GM21717 (cell line): ENCODE results near the gene AK9.
"Not testable (repeated sequence)": the region's sequence is repeated elsewhere in the genome, so short reads cannot be mapped to it uniquely, and the experiment has no call there.

Source experiments
- ATAC-seq: cut with Tn5 transposase; IDR thresholded peaks from one replicate; pipeline ENCODE4 v1.9.1; 2021; ENCODE audit warnings: mild to moderate bottlenecking, moderate library complexity; ENCODE audit not compliant: unreplicated experiment

Gene AK9

DNA sequence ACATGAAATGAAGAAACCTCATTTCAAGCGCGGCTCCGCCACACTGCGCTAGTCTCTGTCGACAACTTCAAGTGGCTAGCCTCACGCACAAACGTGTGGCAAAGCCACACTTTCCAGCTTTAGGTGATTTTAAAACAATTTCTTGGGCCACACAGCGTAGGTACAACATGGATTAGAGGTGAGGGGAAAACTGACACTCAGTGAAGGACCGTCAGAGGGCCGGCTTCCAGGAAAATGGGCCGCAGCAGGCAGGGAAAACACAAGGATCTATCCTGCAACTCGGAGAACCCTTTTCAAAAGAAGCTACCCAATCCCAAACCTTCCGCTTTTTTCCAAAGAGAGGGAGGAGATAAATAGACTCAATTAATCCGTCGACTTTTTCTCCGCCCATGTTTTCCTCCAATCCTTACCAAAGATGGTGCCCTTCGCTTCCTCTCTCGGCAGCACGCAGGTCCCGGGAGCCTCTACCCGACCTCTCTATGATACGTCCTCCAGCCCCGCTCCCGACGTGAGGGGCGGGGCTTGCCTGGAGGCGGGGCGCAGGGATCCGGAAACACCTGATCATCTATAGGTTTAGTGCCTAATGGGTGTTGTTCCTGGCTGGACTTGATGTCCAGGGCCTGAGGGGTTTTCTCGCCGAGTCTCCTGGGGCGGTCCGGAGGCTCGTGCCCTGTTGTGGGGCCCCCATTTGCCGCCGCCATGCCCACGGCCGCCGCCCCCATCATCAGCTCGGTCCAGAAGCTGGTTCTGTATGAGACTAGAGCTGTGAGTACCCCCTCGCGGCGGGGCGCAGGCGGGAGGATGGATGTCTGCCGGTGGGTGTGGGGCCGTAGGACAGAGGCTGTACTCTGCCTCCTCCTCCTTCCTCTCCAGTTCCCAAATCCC lies at the start of gene AK9, which contains the start of gene FIG4:
TSS of gene AK9 (minus strand) at position 466 of the 885 bp plus-strand sequence. CDS start 15,457 bp downstream, outside the sequence.
TSS of gene FIG4 (plus strand) at position 560 of the 885 bp plus-strand sequence. CDS start at position 700, 140 bp downstream.
- ATAC-seq = peak; percentile 96

DNA sequence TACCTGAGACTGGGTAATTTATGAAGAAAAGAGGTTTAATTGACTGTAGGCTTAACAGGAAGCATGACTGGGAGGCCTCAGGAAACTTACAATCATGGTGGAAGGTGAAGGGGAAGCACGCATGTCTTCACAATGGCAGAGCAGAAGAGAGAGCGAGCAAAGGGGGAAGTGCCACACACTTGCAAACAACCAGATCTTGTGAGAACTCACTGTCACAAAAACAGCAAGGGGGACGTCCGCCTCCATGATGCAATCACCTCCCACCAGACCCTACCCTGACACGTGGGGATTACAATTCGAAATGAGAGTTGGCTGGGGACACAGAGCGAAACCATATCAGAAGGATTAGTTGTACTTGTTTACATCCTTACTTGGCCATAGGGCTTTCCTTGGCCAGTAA lies 49.8 kb upstream of the AK9 start:
- no peak for ATAC-seq

DNA sequence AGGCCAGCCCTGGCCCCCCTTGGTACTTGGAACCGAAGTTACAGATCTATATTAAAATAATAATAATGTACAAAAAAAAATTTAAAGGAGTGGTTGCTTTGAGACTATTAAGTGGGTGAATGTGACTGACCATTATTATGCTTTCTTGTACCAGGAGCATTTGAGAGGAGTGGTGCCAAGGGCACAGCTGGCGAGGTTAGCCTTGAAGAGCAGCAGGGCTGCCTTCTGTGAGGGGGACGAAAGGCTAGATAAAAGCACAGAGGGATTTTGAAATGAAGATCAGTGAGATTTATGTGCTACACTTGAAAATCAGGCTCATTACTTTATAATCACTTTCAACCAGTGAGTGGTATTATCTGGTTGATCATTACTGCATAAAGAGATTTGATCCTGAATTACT lies 48.7 kb upstream of the AK9 start:
- no peak for ATAC-seq

DNA sequence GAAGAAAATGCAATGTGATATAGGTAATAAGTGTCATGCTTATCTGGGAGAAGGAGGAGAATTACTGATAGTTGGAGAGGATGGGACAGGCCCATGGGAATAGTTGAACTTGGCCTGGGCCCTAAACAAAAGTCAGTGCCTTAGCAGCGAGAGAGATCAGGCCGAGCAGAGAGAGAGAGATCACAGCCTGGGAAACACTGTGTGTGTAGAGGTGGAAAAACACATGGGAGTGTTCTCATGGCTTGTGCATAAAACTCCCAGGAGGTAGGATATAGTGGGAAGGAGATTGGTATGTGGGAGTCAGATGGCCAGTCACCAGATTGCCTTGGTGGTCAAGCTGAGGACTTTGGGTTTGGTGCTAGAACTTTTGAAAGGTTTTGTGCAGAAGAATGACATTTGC lies 47.7 kb upstream of the AK9 start:
- no peak for ATAC-seq

DNA sequence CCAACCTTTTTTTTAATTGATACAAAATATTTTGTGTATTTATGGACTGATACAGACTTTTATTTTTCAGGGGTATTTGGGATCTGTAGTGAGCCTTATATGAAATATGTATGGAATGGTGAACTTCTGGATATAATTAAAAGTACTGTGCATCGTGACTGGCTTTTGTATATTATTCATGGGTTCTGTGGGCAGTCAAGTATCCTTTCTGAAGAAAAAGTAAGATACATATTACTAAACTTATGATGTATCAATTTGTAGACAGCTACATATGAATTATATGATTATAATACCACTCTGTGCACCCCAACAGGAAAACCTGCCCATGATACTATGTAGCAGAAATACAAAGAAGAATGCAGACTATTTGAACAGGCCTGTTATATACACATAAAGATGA lies 47.3 kb upstream of the AK9 start:
- ATAC-seq = no peak

DNA sequence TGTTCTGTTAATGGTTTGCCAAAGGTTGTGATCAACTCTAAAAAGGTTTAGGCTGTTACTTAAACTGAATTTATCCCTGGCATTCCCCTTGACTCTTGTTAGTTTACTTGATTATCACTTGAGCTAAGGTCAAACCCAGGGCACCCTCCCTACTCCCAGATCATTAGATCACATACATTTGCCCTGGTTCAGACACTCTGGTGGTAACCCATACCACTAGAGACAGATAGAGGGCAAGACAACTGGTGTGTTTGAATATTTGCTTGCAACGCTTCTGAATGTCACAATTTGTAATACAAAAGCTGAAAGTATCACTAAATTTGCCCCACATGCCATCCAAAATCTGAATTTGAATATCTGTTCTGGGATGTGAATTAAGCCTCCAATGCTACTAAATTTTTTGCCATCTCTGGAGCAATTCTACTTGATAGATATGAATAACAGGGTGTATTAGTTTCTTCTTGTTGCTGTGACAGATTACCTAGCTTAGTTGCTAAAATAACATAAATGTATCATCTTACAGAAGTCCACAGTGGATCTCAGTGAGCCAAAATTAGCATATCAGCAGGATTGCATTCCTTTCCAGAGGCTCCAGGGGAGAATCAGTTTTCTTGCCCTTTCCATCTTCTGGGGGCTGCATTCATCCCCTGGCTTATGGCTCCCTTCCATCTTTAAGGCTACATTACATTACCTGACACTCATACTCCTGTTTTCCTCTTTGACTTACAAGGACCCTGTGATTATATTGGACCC lies 45.4 kb upstream of the AK9 start:
- ATAC-seq = no peak

DNA sequence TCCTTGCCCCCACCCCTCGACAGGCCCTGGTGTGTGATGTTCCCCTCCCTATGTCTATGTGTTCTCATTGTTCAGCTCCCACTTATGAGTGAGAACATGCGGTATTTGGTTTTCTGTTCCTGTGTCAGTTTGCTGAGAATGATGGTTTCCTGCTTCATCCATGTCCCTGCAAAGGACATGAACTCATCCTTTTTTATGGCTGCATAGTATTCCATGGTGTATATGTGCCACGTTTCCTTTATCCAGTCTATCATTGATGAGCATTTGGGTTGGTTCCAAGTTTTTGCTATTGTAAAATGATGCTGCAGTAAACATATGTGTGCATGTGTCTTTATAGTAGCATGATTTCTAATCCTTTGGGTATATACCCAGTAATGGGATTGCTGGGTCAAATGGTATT lies 34.2 kb upstream of the AK9 start:
- ATAC-seq = not testable (repeated sequence)

DNA sequence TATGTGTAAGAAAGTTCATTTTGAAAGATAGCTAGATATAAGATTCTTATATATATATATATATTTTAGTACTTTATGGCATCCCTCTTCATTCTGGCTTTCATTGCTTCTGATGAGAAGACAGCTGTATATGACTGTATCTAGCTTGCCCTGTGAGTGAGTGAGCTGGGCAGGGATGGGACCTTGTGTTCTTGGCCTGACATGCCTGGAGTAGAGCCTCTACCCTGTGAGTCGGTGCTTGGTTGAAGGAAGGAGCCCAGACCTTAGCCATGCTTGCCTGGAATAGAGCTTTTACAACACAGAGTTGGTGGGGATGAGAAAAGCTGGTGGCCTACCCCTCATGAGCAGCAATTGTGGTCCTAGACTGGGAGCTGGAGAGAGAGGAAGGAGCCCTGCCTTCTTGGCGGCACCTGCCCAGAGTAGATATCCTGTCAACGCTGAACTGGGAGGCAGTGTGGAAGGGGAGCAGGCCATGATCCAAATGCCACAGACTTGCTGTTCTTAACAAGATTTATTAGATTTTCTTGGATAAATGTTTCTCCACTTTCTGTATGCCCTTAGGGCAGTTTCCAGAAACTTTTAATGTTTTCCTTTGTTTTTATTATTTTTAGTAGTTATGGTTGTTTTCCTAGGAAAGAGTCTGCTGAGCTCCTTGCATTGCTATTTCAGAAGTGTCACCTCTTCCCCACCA lies 31.7 kb upstream of the AK9 start:
- no peak for ATAC-seq

DNA sequence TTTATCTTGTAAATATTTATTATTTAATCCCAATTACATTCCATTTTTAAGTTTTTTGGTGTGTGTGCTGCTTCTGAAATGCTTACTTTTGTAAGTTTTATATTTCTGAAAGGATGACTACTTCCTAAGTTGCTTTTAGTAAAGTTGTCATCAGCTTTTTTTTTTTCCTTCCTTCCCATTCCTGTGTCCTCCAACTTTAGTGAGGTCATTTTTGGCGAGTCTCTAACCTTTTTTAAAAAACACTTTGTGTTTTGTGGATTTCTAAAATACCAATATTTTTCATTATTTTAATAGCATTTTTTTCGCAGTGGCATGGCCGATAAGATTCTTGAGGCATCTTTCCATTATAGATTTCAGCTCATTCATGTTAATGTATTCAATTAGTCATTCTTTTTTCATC lies 31.0 kb upstream of the AK9 start:
- no peak for ATAC-seq

DNA sequence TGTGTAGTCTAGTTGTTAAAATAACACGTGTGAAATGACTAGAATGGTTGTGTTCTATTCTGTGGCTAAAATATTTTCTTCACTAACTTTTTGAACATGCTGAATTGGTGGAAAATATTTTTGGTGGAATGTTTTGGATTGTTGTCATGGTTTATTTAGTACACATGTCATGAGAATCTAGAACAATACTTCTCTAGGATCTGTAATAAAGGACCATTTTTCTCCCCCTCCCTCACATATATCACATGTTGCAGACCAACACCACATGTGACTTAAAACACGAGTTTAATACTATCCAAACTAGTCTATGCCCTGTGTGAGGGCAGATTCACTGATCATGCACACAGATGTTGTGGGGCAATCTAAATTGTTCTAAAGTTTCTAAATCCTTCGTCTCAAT lies 29.3 kb upstream of the AK9 start:
- ATAC-seq = no peak

DNA sequence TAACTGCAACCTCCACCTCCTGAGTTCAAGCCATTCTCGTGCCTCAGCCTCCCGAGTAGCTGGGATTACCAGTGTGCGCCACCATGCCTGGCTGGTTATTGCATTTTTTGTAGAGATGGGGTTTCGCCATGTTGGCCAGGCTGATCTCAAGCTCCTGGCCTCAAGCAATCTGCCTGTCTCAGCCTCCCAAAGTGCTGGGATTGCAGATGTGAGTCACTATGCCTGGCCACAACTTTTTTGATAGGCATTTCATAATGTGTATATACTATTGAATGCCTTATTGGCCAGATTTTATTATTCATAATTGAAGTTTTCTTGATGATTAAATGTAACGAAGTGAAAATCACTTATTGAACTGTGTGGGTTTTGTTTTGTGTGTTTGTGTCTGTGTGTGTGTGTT lies 28.0 kb upstream of the AK9 start:
- ATAC-seq = no peak

DNA sequence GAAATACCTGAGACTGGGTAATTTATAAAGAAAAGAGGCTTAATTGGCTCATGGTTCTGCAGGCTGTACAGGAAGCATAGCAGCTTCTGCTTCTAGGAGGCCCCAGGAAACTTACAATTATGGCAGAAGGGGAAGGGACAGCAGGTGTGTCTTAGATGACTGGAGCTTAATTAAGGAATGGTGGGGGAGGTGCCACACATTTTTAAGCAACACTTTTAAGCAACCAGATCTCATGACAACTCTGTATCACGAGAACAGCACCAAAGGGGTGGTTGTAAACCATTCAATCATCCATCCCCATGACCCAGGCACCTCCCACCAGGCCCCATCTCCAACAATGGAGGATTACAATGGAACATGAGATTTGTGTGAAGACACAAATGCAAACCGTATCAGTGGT lies 27.0 kb upstream of the AK9 start:
- ATAC-seq = no peak

DNA sequence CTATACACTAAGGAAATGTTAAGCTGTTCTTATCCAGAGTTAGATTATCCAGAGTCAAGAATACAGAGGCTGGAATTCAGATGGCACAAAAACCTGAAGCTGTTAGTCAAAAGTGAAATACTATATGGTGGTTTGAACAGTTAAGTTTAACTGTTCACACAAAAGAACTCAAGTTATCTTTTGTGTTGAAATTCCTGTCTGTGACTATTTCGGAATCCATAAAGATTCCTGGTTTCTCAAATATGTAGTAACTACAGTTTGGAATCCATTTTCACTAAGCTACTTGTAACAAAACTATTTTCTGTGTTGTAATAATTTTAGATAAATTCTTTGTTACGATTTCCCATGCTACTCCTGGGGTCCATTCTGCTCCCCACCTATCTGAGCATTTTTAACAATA lies 24.6 kb upstream of the AK9 start:
- no peak for ATAC-seq

DNA sequence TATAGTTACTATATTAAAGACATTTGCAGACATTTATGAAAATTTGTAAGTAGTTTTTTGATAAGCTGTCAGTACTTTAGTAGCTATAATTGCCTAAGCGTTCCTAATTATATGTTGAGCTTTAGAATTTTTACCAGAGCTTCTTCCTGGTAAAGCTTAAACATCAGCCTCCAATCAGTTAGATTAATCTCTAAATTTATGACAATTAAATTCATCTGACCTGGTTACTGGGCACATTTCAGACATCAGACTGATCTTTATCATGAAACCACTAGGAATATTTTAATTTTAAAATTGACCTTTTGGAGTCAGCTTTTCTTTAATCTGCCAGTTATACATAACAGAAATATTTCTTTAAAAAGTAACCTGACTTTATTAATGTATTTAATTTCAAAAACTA lies 23.6 kb upstream of the AK9 start:
- no peak for ATAC-seq

DNA sequence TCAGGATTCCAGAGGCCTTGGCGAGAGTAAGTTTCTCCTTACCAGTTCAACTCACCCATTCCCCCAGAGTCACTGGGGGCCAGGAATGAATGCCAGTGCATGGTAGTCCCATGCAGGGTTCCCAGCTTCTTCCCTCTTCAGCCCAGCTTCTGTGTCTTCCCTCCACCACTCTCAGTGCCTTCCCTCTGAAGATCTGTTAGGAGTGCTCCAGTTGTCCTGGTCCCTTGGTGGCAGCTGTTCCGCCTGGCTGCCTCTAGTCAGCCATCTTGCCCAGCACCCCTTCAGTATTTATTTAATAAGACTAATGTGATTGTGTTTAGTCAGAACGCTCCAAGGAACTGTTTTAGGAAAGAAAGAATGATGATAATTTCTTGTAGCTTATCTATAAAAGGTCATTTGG lies 23.2 kb upstream of the AK9 start:
- no peak for ATAC-seq

DNA sequence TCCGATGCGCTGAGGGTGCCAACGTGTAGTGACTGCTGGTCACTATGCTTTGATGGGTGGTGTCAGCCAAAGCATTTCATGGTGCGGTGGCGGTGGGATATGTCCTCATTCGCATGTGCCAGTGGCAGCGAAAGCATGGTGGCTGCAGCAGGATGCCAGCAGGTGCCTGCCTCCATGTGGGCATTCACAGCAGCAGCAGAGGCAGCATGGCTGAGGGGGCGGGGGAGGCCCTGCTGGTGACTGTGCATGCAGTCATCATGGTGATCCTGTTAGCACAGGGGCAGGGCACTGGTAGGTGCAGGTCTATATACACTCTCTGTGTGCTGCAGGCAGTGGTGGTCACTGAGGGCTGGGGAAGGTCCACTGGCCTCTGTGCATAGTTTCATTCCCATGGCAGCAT lies 22.1 kb upstream of the AK9 start:
- ATAC-seq = no peak

DNA sequence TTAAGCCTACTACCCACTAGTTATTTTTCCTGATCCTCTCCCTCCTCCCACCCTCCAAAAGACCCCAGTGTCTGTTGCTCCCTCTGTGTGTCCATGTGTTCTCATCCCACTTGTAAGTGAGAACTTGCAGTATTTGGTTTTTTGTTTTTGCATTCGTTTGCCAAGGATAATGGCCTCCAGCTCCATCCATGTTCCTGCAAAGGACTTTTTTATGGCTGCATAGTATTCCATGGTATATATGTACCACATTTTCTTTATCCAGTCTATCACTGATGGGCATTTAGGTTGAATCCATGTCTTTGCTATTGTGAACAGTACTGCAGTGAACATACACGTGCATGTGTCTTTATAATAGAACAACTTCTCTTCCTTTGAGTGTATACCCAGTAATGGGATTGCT lies 17.1 kb upstream of the AK9 start:
- not testable (repeated sequence) for ATAC-seq

DNA sequence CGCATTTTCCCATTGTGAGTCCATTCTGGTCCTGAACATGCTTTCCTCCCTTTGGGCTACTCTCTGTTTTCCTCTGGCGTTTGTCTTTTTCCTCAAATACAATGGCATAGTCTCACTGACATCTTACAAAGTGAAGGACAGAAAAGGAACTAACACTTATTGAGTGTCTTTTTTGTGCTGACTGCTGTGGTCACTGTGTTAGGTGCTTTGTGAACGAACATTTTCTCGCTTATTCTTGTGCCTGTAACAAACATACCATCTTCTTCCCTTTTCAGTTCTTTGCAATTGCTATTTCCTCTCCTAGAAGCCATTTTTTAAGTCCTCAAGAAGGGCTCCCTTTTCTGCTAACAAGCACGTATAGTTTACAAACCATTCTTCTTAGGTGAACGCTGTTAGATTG lies 15.5 kb upstream of the AK9 start:
- ATAC-seq = no peak

DNA sequence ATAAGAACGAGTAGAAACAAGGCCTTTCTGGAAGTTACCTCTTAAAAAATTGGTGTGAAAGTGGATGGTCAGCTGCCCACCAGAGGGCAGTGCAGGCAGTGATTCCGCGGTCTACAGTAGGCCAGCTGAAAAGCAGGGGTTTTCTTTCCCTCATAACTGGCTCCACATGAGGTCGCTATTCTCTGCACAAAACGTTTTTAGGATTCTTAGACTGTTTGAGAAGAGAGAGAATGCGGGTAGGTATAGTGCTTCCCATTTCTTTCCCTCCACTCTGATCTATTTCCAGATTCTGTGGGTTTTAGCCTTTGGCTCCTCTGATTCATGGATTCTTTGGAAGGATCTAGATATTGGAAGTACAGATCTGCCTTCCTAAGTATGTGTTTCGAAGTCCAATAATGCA lies 14.3 kb upstream of the AK9 start:
- ATAC-seq = peak; percentile 86

DNA sequence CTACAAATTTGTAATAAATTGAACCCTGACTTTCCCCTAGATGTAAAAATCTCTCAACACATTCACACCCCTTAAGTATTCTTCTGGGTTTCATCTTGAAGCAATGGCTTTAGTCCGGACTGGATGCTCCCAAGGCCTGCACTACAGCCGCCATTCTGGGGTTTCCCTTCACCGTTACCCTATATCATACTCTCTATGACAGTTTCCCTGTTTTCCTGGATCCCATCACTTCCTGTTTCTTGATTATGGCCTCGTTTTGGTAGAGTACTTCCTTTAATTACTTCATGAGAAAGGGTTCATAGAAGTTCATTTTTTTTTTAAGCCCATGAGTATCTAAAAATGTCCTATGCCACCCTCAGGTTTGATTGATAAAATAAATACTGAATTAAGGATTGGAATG lies 11.8 kb upstream of the AK9 start:
- no peak for ATAC-seq

DNA sequence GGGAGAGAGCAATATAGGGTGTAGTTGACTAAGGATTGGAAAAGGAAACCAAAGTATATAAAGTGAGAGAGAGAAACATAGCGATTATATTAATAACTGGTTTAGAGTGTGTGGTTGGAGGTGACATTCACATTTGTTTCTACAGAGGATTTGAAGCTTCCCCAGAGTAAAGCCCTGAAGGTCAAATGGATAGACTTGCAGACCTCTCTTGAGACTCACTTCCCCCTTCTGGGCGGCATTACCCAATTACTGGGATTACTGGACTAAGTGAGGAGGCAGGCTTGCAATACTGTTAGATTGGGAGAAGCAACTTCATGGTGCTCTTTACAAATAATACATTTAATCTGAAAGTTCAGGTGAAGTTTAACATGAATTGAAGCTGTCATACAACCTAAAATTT lies 10.8 kb upstream of the AK9 start:
- no peak for ATAC-seq

DNA sequence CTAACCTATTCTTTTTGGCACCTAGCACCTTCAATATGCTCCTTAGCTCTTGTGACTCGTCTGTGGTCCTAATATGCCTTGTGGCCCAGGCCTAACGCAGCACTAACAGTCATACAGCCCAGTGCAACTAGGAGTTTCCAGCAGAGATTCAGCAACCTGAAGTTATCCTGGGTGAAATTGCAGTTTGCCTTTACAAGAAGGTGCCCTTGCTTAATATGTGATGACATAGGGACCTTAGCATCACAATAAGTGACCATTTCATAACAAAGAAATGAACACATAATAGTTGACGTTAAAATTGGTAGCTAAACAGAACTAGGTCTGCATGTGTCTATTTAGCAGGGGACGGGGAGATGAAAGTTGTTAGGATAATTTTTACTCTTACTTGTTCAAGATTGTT lies 10.2 kb upstream of the AK9 start:
- ATAC-seq = no peak
